RKO (cell line): Measurements from ENCODE around the gene CRTC3.
"Not testable (repeated sequence)": the region's sequence is repeated elsewhere in the genome, so short reads cannot be mapped to it uniquely, and the experiment has no call there.

ENCODE experiments used
- DNase-seq: peaks from one replicate; pipeline ENCODE4 v3.0.0-alpha.2; 2016; ENCODE audit warnings: low spot score

CRTC3 gene

GRCh38 chr15:90677807-90678790 is 148.4 kb downstream of the CRTC3 start:
- DNase-seq: no peak

DNA sequence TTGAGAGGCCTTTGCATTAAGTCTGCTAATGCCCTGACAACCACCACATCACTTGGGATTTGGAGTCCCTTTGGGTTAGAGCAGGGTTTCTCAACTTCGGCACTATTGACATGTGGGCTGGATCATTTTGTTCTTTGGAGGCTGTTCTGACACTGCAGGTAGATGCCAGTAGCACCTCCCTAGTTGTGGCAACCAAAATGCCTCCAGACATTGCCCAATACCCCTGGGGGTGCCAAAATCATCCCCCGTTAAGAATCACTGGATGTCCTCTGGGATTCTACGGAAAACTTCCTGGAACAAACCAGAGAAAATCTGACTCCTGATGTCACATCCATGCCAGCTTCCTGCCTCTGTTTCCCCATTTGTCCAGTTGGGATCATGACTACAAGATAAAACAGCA is 150.2 kb downstream of the CRTC3 start:
- no peak for DNase-seq

DNA sequence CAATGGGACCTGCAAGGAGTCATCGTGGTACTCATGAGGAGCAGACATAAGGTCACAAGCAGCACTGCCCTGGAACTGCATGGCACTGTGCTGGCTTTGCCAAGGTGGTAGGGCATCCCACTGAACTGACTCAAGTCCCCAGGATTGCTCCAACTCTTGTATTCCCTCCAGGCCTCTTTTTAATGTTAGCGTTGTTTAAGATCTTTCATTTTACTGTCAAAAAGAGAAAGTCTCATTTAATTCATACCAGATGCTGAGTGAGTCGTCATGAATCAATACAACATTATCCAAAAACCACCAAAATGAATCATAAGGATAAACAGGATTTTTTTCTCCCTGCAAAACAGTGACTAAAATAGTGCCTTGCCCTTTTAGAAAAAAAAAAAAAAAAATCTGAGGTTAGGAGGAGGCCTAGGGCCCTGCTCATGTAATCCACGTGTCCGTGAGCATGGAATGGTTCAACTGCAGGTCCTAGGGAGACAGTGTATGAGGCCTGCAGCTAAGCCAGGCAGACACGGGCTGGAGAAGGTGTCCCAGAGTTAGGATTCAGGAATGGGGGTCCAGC is 150.7 kb downstream of the CRTC3 start:
- peak; percentile 79 for DNase-seq

DNA sequence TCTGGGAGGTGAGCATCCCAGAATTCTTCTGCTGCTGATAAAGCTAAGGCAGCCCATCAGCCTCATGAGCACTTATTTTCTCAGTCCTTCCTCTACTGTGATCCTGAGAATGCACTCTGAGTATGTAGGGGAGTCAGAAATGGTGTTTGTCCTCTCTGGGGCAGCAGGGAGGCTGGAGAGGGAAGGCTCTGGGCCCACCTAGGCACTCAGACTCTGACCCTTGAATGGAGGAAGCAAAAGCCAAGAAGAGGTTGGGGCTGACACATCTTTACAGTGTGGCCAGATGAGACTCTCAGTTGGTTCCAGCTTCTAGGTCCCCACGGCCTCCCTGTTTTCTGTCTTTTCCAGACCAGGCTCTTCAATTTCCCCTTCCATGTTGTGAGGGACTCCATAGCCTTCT is 151.3 kb downstream of the CRTC3 start:
- DNase-seq: no peak

DNA sequence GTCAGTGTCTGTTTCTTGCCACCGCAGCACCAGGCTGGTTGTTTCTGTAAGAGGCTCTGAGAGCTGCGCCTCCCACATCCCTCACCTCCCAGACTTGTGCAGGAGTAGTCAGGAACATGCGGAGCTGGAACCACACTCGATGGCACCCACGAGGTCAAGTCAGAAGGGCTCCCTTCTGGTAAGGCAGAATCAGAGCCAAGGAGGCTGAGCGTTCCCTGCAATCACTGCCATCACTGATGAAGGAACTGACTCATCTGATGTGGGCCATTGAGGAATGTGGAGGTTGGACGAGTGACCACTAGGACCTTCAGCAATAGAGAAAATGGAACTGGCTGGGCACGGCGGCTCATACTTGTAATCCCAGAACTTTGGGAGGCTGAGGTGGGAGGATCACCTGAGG is 151.8 kb downstream of the CRTC3 start:
- peak; percentile 49 for DNase-seq

GRCh38 chr15:90683371-90683770 is 153.6 kb downstream of the CRTC3 start:
- DNase-seq: no peak

GRCh38 chr15:90683876-90684275 is 154.2 kb downstream of the CRTC3 start:
- DNase-seq: no peak

GRCh38 chr15:90684281-90684680 is 154.6 kb downstream of the CRTC3 start:
- DNase-seq: no peak

- DNase-seq: no peak
These were observed 156.1 kb downstream of the CRTC3 start for GRCh38 chr15:90685591-90686434.

- DNase-seq: no peak
These were observed 156.9 kb downstream of the CRTC3 start for GRCh38 chr15:90686435-90687218.

DNA sequence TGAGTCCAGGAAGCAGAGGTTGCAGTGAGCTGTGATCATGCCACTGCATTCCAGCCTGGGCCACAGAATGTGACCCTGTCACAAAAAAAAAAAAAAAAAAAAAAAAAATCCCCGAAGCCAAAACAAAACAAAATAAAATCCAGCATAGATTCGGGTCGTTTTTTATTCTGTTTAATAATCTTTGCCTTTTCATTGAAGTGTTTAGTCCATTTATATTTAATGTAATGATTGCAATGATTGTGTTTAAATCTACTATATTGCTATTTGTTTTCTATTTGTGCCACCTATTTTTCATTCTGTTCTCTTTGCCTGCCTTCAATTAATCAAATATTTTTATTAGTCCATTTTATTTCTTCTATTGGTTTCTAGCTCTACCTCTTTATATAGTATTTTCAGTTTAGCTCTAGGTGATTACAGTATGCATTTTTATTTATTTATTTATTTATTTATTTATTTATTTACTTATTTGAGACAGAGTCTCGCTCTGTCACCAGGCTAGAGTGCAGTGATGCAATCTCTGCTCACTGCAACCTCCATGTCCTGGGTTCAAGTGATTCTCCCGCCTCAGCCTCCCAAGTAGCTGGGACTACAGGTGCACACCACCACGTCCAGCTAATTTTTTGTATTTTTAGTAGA is 159.7 kb downstream of the CRTC3 start:
- DNase-seq: not testable (repeated sequence)

GRCh38 chr15:90690585-90690984 is 160.9 kb downstream of the CRTC3 start:
- no peak for DNase-seq

DNA sequence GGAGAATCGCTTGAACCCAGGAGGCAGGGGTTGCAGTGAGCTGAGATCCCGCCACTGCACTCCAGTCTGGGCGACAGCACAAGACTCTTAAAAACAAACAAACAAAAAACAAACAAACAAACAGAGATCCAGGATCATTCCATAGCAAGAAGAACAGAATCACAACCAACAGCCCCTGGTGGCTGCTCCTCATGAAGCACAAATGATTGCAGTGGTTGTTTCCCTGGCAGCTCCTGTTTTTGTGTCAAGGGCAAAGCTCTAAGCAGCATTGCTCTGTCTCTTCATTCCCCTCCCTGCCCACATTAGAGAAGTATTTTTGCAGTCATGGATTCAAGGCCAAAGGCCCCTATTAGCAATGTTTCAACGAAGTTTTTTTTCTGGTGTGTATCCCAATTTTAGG is 161.6 kb downstream of the CRTC3 start:
- no peak for DNase-seq

- no peak for DNase-seq
These were observed 162.5 kb downstream of the CRTC3 start for GRCh38 chr15:90691982-90692773.
